Fibroblast of pulmonary artery (primary cell): ENCODE results near the gene UBR4.

Experiments used
- DNase-seq: peaks from one replicate; pipeline ENCODE4 v3.0.0-alpha.2; 2010; ENCODE audit warnings: low read depth
- H3K4me3 ChIP-seq: replicated peaks from 2 replicates; pipeline ENCODE4 v1.5.1; 2011; ENCODE audit warnings: low read depth, mild to moderate bottlenecking, control low read depth, low read length, moderate library complexity
- CTCF ChIP-seq: IDR thresholded peaks from 2 replicates; pipeline ENCODE4 v1.5.1; 2011; ENCODE audit warnings: mild to moderate bottlenecking, control low read depth, low read length, inconsistent platforms; ENCODE audit errors: missing control alignments

Gene UBR4

GRCh38 chr1:19067182-19067911 is 142.7 kb downstream of the UBR4 start:
- H3K4me3 ChIP-seq, result no peak overlapping the region
- TF ChIP-seq CTCF, result no peak
- DNase-seq, result no peak

- H3K4me3 ChIP-seq, result no peak overlapping the region
- no peak for DNase-seq
- TF ChIP-seq CTCF, result no peak
Observed at GRCh38 chr1:19066874-19067181, 143.2 kb downstream of the UBR4 start.

GRCh38 chr1:19066248-19066873 is 143.7 kb downstream of the UBR4 start:
- DNase-seq, result no peak
- no peak overlapping the region for H3K4me3 ChIP-seq
- TF ChIP-seq CTCF, result no peak

GRCh38 chr1:19065526-19066247 is 144.4 kb downstream of the UBR4 start:
- DNase-seq, result no peak
- H3K4me3 ChIP-seq, result no peak overlapping the region
- no peak for TF ChIP-seq CTCF

- no peak for DNase-seq
- TF ChIP-seq CTCF, result no peak
- H3K4me3 ChIP-seq, result no peak overlapping the region
Observed at GRCh38 chr1:19064906-19065450, 145.1 kb downstream of the UBR4 start.

- DNase-seq, result no peak
- TF ChIP-seq CTCF, result no peak
- H3K4me3 ChIP-seq, result no peak overlapping the region
Observed at GRCh38 chr1:19063122-19063521, 146.9 kb downstream of the UBR4 start.
